Activated naive CD4-positive, alpha-beta T cell treated with anti-CD3 and anti-CD28 coated beads for 36 hours (primary cell): ENCODE results near the gene CFAP20DC. TPM values are rescaled to one million over a fixed set of nuclear protein-coding genes. Genes with fewer than 3 reads are reported as not detected.
"Not testable (repeated sequence)": the region's sequence is repeated elsewhere in the genome, so short reads cannot be mapped to it uniquely, and the experiment has no call there.

Source experiments
- CTCF ChIA-PET: fragments of 350-600 bp; sonication (Branson Sonifier 250); formaldehyde crosslinking; loops from one replicate; lab custom pipeline; 2021; ENCODE audit warnings: antibody characterized with exemption; lab: Charles Lee
- DNase-seq: peaks from one replicate; pipeline ENCODE4 v3.0.0-alpha.2; 2020
- H3K27ac Mint-ChIP-seq: one replicate; pipeline ENCODE4 v1.8.0; 2021; ENCODE audit warnings: mild to moderate bottlenecking, mixed read lengths
- H3K27me3 Mint-ChIP-seq: one replicate; pipeline ENCODE4 v1.8.0; 2021; ENCODE audit warnings: low read depth, mixed read lengths
- H3K36me3 Mint-ChIP-seq: one replicate; pipeline ENCODE4 v1.8.0; 2021; ENCODE audit warnings: low read depth, mixed read lengths
- H3K4me1 Mint-ChIP-seq: one replicate; pipeline ENCODE4 v1.8.0; 2021; ENCODE audit warnings: low read depth, mixed read lengths
- H3K4me3 Mint-ChIP-seq: one replicate; pipeline ENCODE4 v1.8.0; 2021; ENCODE audit warnings: mild to moderate bottlenecking, moderate library complexity, mixed read lengths
- H3K9me3 Mint-ChIP-seq: one replicate; pipeline ENCODE4 v1.8.0; 2021; ENCODE audit warnings: mixed read lengths
- intact Hi-C: fragments of 100-400 bp; cut with micrococcal nuclease; formaldehyde crosslinking; loops from one replicate; pipeline ENCODE4 v1.15.1; 2023
- total RNA-seq, 2 experiments: library from RNA; stranded (reverse); gene quantifications; one replicate each; pipeline ENCODE4 v1.2.3, GENCODE V29; 2021

CFAP20DC gene
- total RNA-seq, 2 experiments from 2014 or later = 2.4 to 2.7 TPM

GRCh38 chr3:58806551-58807244 lies 243.1 kb downstream of the CFAP20DC start:
- DNase-seq, intact Hi-C loops, H3K4me1 Mint-ChIP-seq, H3K9me3 Mint-ChIP-seq, H3K27me3 Mint-ChIP-seq, H3K36me3 Mint-ChIP-seq, CTCF ChIA-PET, H3K4me3 Mint-ChIP-seq, H3K27ac Mint-ChIP-seq: not testable (repeated sequence)

- H3K36me3 Mint-ChIP-seq = no peaks in the 10 kb centered on the region
Observed at GRCh38 chr3:58804914-58805313, 244.9 kb downstream of the CFAP20DC start.

GRCh38 chr3:58801541-58801940 lies 248.3 kb downstream of the CFAP20DC start:
- intact Hi-C loops = no loop called here
- Mint-ChIP-seq H3K36me3 (no peaks in the 10 kb centered on the region), H3K9me3 (no peaks in the 10 kb centered on the region), H3K27me3 (no peaks in the 10 kb centered on the region), H3K4me3 (no peak overlapping the region), H3K4me1 (no peaks in the 10 kb centered on the region), H3K27ac (no peak overlapping the region)
- CTCF ChIA-PET = no interaction called here
- DNase-seq = no peak

More at GRCh38 chr3:58804914-58805313, 244.9 kb downstream of the CFAP20DC start:
- intact Hi-C loops = no loop called here
- Mint-ChIP-seq H3K27me3 (no peaks in the 10 kb centered on the region), H3K27ac (no peak overlapping the region), H3K9me3 (no peaks in the 10 kb centered on the region), H3K4me3 (no peak overlapping the region), H3K4me1 (no peaks in the 10 kb centered on the region)
- CTCF ChIA-PET = no interaction called here
- no peak for DNase-seq

- no peaks in the 10 kb centered on the region for H3K9me3 Mint-ChIP-seq
- no peak overlapping the region for H3K4me3 Mint-ChIP-seq
- no peak overlapping the region for H3K27ac Mint-ChIP-seq
- intact Hi-C loops = no loop called here
- DNase-seq = no peak
- H3K4me1 Mint-ChIP-seq = no peaks in the 10 kb centered on the region
- peaks cover 1% of the 10 kb centered on the region for H3K27me3 Mint-ChIP-seq
- no peaks in the 10 kb centered on the region for H3K36me3 Mint-ChIP-seq
- CTCF ChIA-PET = no interaction called here
Observed at GRCh38 chr3:58800940-58801339, 248.9 kb downstream of the CFAP20DC start.

- H3K4me1 Mint-ChIP-seq = no peaks in the 10 kb centered on the region
- no peaks in the 10 kb centered on the region for H3K36me3 Mint-ChIP-seq
- no peak overlapping the region for H3K27ac Mint-ChIP-seq
- H3K9me3 Mint-ChIP-seq = no peaks in the 10 kb centered on the region
- no peak for DNase-seq
- intact Hi-C loops = no loop called here
- no peak overlapping the region for H3K4me3 Mint-ChIP-seq
- CTCF ChIA-PET = no interaction called here
- H3K27me3 Mint-ChIP-seq = peaks cover 5% of the 10 kb centered on the region
Observed at GRCh38 chr3:58800032-58800431, 249.8 kb downstream of the CFAP20DC start.

- no peak overlapping the region for H3K4me3 Mint-ChIP-seq
- intact Hi-C loops = no loop called here
- H3K4me1 Mint-ChIP-seq = no peaks in the 10 kb centered on the region
- no peaks in the 10 kb centered on the region for H3K9me3 Mint-ChIP-seq
- H3K27ac Mint-ChIP-seq = no peak overlapping the region
- CTCF ChIA-PET = no interaction called here
- H3K27me3 Mint-ChIP-seq = peaks cover 5% of the 10 kb centered on the region
- no peaks in the 10 kb centered on the region for H3K36me3 Mint-ChIP-seq
- DNase-seq = no peak
Observed at GRCh38 chr3:58799271-58799670, 250.6 kb downstream of the CFAP20DC start.

- intact Hi-C loops = no loop called here
- no peak overlapping the region for H3K27ac Mint-ChIP-seq
- H3K4me1 Mint-ChIP-seq = no peaks in the 10 kb centered on the region
- peaks cover 5% of the 10 kb centered on the region for H3K27me3 Mint-ChIP-seq
- no peak overlapping the region for H3K4me3 Mint-ChIP-seq
- CTCF ChIA-PET = no interaction called here
- H3K36me3 Mint-ChIP-seq = no peaks in the 10 kb centered on the region
- no peak for DNase-seq
- no peaks in the 10 kb centered on the region for H3K9me3 Mint-ChIP-seq
Observed at GRCh38 chr3:58798312-58798711, 251.5 kb downstream of the CFAP20DC start.

GRCh38 chr3:58794750-58795149 lies 255.1 kb downstream of the CFAP20DC start:
- CTCF ChIA-PET = interaction anchor here (0.6 kb wide), 2 partner anchors 70 to 74 kb away, joined by 3 read pairs; no protein-coding TSS in a partner anchor
- peaks cover 5% of the 10 kb centered on the region for H3K27me3 Mint-ChIP-seq
- intact Hi-C loops = no loop called here
- H3K4me1 Mint-ChIP-seq = no peaks in the 10 kb centered on the region
- no peak for DNase-seq
- no peak overlapping the region for H3K4me3 Mint-ChIP-seq
- no peak overlapping the region for H3K27ac Mint-ChIP-seq
- H3K9me3 Mint-ChIP-seq = no peaks in the 10 kb centered on the region
- no peaks in the 10 kb centered on the region for H3K36me3 Mint-ChIP-seq

- Mint-ChIP-seq H3K9me3 (no peaks in the 10 kb centered on the region), H3K27ac (no peak overlapping the region), H3K36me3 (no peaks in the 10 kb centered on the region), H3K4me1 (no peaks in the 10 kb centered on the region), H3K4me3 (no peak overlapping the region), H3K27me3 (peaks cover 5% of the 10 kb centered on the region)
- intact Hi-C loops = no loop called here
- DNase-seq = no peak
- CTCF ChIA-PET = no interaction called here
Observed at GRCh38 chr3:58793938-58794337, 255.9 kb downstream of the CFAP20DC start.

- Mint-ChIP-seq H3K36me3 (no peaks in the 10 kb centered on the region), H3K4me1 (no peaks in the 10 kb centered on the region), H3K9me3 (no peaks in the 10 kb centered on the region), H3K27ac (no peak overlapping the region), H3K4me3 (no peak overlapping the region), H3K27me3 (peaks cover 5% of the 10 kb centered on the region)
- intact Hi-C loops = no loop called here
- CTCF ChIA-PET = no interaction called here
- no peak for DNase-seq
Observed at GRCh38 chr3:58792921-58793451, 256.8 kb downstream of the CFAP20DC start.

- no peaks in the 10 kb centered on the region for H3K9me3 Mint-ChIP-seq
Observed at GRCh38 chr3:58789385-58789784, 260.4 kb downstream of the CFAP20DC start.

GRCh38 chr3:58784888-58785287 lies 264.9 kb downstream of the CFAP20DC start:
- no peak overlapping the region for H3K4me3 Mint-ChIP-seq
- CTCF ChIA-PET = no interaction called here
- no peaks in the 10 kb centered on the region for H3K4me1 Mint-ChIP-seq
- intact Hi-C loops = no loop called here
- H3K27ac Mint-ChIP-seq = no peak overlapping the region
- no peaks in the 10 kb centered on the region for H3K36me3 Mint-ChIP-seq
- H3K27me3 Mint-ChIP-seq = no peaks in the 10 kb centered on the region
- DNase-seq = no peak
- peaks cover 10% of the 10 kb centered on the region for H3K9me3 Mint-ChIP-seq

More at GRCh38 chr3:58789385-58789784, 260.4 kb downstream of the CFAP20DC start:
- H3K27ac Mint-ChIP-seq = no peak overlapping the region
- no peaks in the 10 kb centered on the region for H3K27me3 Mint-ChIP-seq
- CTCF ChIA-PET = no interaction called here
- no peaks in the 10 kb centered on the region for H3K4me1 Mint-ChIP-seq
- H3K4me3 Mint-ChIP-seq = no peak overlapping the region
- DNase-seq = no peak
- H3K36me3 Mint-ChIP-seq = no peaks in the 10 kb centered on the region
- intact Hi-C loops = no loop called here

- CTCF ChIA-PET = no interaction called here
- Mint-ChIP-seq H3K27ac (no peak overlapping the region), H3K36me3 (peaks cover 2% of the 10 kb centered on the region), H3K4me3 (no peak overlapping the region), H3K4me1 (no peaks in the 10 kb centered on the region), H3K27me3 (no peaks in the 10 kb centered on the region), H3K9me3 (peaks cover 14% of the 10 kb centered on the region)
- no peak for DNase-seq
- intact Hi-C loops = no loop called here
Observed at GRCh38 chr3:58784425-58784824, 265.4 kb downstream of the CFAP20DC start.
